ENCODE measurements around the gene PPP1R13L. TPM values are rescaled to one million over a fixed set of nuclear protein-coding genes. Genes with fewer than 3 reads are reported as not detected.

Gene PPP1R13L
- total and polyA plus RNA-seq, 2 of the 8 experiments (the other 6 are each of a cell fraction or from before 2014, with no cell fraction given), result 9.1 to 15.3 TPM

- no peak for TF ChIP-seq ATF2 (IDR thresholded peaks at IDR 0.05; ENCODE audit: low read length)
- TF ChIP-seq SP1 (IDR thresholded peaks at IDR 0.05; ENCODE audit: low read depth, low read length), result no peak
- peak in 1 of 2 experiments; percentile 56; a peak in 1 of 4 replicates for TF ChIP-seq HDAC2 (IDR thresholded peaks at IDR 0.05; ENCODE audit: borderline replicate concordance in 1 of 2, low read depth in 2 of 2, low read length in 2 of 2)
- no peak for TF ChIP-seq KDM4A (IDR thresholded peaks at IDR 0.05; ENCODE audit: low read depth, low read length, severe bottlenecking)
- peak; percentile 31; the same call in 1 of the 2 replicates for TF ChIP-seq BRCA1 (IDR thresholded peaks at IDR 0.05; ENCODE audit: low read depth, low read length)
- TF ChIP-seq EGR1 (IDR thresholded peaks at IDR 0.05; ENCODE audit: borderline replicate concordance, low read depth, low read length), result no peak
- TF ChIP-seq ASH2L (IDR thresholded peaks at IDR 0.05; ENCODE audit: low read length), result peak; percentile 59
- peak; percentile 84 for TF ChIP-seq CHD2 (IDR thresholded peaks at IDR 0.05; ENCODE audit: low read length)
- peak; percentile 56; the same call in 1 of the 2 replicates for TF ChIP-seq SUZ12 (IDR thresholded peaks at IDR 0.05; ENCODE audit: low read length)
- peak; percentile 58; the same call in 1 of the 2 replicates for TF ChIP-seq CREB1 (IDR thresholded peaks at IDR 0.05)
- TF ChIP-seq, protein P1, sequence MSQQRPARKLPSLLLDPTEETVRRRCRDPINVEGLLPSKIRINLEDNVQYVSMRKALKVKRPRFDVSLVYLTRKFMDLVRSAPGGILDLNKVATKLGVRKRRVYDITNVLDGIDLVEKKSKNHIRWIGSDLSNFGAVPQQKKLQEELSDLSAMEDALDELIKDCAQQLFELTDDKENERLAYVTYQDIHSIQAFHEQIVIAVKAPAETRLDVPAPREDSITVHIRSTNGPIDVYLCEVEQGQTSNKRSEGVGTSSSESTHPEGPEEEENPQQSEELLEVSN (IDR thresholded peaks at IDR 0.05), result peak; percentile 97
- TF ChIP-seq SAP30 (IDR thresholded peaks at IDR 0.05; ENCODE audit: insufficient read depth, insufficient replicate concordance, low read length), result no peak
These were observed 19.3 kb downstream of the PPP1R13L start (continued) for GRCh38 chr19:45385392-45386221.
